ENCODE data around the gene AJM1.
"Not testable (repeated sequence)": the region's sequence is repeated elsewhere in the genome, so short reads cannot be mapped to it uniquely, and the experiment has no call there.

AJM1 gene

DNA sequence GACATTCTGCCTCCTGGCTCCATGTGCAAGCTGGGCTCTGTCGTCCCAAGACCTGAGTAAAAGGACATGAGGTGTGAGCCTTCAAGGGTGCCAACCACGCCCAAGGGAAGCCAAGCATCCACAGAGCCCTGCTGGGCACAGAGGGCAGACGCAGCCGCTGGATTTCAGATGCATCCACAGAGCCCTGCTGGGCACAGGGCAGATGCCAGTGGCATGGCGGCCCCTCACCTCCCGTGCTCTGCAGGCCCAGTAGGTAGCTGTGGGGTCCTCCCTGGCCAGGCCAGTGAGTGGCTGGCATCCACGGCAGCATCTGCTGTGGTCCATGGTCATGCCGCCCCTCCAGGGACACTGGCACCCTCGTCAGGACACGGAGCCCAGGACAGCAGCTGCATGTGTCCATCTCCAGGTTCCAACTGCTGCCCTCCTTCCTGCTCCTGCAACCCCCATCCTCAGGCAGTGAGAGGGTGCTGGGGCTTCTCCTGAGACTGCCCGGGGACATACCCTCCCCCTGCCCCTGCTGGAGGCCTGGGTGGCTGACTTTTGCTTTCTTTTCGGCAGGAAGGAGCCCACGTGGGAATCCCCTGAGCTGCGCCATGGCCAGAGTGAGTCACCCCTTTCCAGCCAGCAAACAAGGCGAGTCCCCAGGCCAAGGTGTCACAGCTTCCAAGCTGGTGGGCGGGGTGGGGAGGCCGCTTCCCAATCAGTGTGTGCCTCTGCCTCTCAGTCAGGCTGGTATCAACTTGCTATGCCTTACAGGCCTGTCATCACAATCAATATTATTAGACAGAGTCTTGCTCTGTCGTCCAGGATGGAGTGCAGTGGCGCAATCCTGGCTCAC lies 40.0 kb downstream of the AJM1 start (continued):
- TF ChIP-seq, protein P1, sequence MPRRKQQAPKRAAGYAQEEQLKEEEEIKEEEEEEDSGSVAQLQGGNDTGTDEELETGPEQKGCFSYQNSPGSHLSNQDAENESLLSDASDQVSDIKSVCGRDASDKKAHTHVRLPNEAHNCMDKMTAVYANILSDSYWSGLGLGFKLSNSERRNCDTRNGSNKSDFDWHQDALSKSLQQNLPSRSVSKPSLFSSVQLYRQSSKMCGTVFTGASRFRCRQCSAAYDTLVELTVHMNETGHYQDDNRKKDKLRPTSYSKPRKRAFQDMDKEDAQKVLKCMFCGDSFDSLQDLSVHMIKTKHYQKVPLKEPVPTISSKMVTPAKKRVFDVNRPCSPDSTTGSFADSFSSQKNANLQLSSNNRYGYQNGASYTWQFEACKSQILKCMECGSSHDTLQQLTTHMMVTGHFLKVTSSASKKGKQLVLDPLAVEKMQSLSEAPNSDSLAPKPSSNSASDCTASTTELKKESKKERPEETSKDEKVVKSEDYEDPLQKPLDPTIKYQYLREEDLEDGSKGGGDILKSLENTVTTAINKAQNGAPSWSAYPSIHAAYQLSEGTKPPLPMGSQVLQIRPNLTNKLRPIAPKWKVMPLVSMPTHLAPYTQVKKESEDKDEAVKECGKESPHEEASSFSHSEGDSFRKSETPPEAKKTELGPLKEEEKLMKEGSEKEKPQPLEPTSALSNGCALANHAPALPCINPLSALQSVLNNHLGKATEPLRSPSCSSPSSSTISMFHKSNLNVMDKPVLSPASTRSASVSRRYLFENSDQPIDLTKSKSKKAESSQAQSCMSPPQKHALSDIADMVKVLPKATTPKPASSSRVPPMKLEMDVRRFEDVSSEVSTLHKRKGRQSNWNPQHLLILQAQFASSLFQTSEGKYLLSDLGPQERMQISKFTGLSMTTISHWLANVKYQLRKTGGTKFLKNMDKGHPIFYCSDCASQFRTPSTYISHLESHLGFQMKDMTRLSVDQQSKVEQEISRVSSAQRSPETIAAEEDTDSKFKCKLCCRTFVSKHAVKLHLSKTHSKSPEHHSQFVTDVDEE (CRISPR knock-in tag; IDR thresholded peaks at IDR 0.05), result no peak
- TF ChIP-seq TOX (CRISPR knock-in tag; IDR thresholded peaks at IDR 0.05; ENCODE audit: borderline replicate concordance), result no peak
- no peak for TF ChIP-seq ZFP3 (CRISPR knock-in tag; IDR thresholded peaks at IDR 0.05)
- TF ChIP-seq ESRRG (CRISPR knock-in tag; IDR thresholded peaks at IDR 0.05), result no peak

DNA sequence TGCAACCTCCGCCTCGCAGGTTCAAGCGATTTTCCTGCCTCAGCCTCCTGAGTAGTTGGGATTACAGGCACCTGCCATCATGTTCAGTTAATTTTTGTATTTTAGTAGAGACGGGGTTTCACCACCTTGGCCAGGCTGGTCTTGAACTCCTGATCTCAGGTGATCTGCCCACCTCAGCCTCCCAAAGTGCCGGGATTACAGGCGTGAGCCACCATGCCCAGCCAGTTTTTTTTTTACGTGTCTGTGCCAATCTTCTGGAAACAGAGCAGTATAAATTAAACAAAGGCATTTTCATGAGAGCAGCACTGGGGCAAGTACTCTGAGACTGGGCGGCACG lies 40.6 kb downstream of the AJM1 start:
- ATAC-seq, result not testable (repeated sequence)

DNA sequence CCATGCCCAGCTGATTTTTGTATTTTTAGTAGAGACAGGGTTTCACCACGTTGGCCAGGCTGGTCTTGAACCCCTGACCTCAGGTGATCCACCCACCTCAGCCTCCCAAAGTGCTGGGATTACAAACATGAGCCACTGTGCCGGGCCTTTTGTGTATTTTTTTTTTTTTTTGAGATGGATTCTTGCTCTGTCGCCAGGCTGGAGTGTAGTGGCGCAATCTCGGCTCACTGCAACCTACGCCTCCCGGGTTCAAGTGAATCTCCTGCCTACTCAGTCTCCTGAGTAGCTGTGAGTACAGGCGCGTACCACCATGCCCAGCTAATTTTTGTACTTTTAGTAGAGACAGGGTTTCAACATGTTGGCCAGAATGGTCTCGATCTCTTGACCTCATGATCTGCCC lies 41.4 kb downstream of the AJM1 start:
- ATAC-seq, result not testable (repeated sequence)

DNA sequence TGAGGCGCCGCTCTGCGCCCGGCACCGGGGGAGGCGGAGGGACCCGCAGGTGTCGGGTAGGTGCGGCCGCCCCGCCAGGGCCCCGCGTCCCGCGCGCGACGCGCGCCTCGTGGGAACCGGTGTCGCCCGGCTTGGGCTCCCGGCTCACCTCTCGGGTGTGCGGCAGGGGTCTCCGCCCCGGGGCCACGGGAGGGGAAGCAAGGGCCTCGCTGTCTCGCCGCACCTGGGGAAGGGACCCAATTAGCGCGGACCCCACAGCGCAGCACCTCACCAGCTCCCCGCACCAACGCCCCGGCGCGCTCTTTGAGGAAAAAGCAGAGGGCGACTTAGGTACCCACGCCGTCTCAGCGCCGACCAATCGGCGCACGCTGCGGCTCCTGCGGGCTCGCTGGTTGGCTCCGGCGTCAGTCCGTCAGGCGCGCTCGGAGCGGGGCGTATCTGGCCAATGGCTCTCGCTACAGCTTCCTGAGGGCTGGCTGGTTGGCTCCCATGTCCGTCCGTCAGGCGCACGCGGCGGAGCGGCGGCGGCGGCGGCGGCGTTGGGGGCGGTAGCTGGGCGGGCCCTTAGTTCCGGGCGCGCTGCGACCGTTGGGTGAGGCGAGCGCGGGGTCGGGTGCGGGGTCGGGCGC lies 43.8 kb downstream of the AJM1 start, which contains the start of gene TRAF2:
Gene TRAF2, plus strand, starts transcription at position 567 of the 629 bp plus-strand sequence. CDS start 12,225 bp downstream, outside the sequence.
- no peak for TF ChIP-seq ARNTL (CRISPR knock-in tag; IDR thresholded peaks at IDR 0.05; ENCODE audit: borderline replicate concordance, low read depth)
- TF ChIP-seq, protein P2, sequence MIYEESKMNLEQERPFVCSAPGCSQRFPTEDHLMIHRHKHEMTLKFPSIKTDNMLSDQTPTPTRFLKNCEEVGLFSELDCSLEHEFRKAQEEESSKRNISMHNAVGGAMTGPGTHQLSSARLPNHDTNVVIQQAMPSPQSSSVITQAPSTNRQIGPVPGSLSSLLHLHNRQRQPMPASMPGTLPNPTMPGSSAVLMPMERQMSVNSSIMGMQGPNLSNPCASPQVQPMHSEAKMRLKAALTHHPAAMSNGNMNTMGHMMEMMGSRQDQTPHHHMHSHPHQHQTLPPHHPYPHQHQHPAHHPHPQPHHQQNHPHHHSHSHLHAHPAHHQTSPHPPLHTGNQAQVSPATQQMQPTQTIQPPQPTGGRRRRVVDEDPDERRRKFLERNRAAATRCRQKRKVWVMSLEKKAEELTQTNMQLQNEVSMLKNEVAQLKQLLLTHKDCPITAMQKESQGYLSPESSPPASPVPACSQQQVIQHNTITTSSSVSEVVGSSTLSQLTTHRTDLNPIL (CRISPR knock-in tag; IDR thresholded peaks at IDR 0.05; ENCODE audit: low read depth), result no peak
- TF ChIP-seq, protein P1 (CRISPR knock-in tag; IDR thresholded peaks at IDR 0.05), result no peak
- TF ChIP-seq, protein P3, sequence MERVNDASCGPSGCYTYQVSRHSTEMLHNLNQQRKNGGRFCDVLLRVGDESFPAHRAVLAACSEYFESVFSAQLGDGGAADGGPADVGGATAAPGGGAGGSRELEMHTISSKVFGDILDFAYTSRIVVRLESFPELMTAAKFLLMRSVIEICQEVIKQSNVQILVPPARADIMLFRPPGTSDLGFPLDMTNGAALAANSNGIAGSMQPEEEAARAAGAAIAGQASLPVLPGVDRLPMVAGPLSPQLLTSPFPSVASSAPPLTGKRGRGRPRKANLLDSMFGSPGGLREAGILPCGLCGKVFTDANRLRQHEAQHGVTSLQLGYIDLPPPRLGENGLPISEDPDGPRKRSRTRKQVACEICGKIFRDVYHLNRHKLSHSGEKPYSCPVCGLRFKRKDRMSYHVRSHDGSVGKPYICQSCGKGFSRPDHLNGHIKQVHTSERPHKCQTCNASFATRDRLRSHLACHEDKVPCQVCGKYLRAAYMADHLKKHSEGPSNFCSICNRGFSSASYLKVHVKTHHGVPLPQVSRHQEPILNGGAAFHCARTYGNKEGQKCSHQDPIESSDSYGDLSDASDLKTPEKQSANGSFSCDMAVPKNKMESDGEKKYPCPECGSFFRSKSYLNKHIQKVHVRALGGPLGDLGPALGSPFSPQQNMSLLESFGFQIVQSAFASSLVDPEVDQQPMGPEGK (CRISPR knock-in tag; IDR thresholded peaks at IDR 0.05; ENCODE audit: borderline replicate concordance), result no peak
- TF ChIP-seq PPARA (CRISPR knock-in tag; IDR thresholded peaks at IDR 0.05; ENCODE audit: borderline replicate concordance), result no peak
- TF ChIP-seq ZNF8 (CRISPR knock-in tag; IDR thresholded peaks at IDR 0.05), result no peak
- no peak for TF ChIP-seq BACH2 (CRISPR knock-in tag; IDR thresholded peaks at IDR 0.05; ENCODE audit: borderline replicate concordance)
- ATAC-seq, result peak; percentile 98

DNA sequence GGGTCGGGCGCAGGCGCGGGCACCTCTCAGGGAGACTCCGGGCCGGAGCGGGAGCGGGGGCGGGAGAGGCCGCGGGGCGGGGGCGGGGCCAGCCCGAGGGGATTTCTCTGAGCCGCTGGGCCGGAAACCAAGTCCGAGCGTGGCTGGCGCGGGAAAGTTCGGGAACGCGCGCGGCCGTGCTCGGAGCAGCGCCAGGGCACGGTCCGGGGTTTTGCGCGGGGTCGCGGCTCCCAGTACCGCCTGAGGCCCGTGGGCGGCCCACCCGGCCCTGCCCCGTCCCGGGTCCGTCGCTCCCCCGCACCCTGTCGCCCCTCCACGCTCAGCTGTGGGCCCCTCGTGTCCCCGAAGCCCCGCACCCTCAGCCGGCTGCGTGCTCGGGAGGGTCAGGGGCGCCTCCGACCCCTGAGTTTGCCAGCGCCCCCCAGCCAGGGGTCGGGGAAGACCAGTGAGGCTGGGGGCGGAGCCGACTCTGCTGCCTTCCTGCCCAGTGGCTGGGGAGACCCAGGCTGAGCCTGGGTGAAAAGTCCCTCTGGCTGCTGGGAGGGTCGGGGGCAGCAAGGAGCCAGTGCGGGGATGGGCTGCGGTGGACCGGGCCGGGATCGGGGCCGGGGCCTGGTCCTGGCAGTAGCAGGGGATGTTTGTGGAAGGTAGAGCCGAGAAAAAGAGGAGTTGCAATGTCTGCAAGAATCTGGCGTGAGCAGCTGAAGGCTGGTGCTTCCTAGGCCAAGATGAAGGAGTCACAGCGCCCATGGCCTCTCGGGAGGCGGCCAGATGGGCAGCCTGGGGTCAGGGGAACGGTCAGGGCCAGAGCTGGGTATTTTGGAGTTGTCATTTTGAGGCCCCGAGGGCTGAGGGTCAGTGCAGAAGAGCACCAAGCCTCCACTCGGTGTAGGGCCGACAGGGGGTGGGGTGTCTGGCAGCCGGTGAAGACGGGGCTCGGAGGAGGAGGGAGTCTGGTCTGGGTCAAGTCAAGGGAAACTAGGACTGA lies 44.6 kb downstream of the AJM1 start:
- no peak for TF ChIP-seq ZNF8 (CRISPR knock-in tag; IDR thresholded peaks at IDR 0.05)
- no peak for TF ChIP-seq ARNTL (CRISPR knock-in tag; IDR thresholded peaks at IDR 0.05; ENCODE audit: borderline replicate concordance, low read depth)
- TF ChIP-seq ZFP3 (CRISPR knock-in tag; IDR thresholded peaks at IDR 0.05), result no peak
- TF ChIP-seq, protein P4, sequence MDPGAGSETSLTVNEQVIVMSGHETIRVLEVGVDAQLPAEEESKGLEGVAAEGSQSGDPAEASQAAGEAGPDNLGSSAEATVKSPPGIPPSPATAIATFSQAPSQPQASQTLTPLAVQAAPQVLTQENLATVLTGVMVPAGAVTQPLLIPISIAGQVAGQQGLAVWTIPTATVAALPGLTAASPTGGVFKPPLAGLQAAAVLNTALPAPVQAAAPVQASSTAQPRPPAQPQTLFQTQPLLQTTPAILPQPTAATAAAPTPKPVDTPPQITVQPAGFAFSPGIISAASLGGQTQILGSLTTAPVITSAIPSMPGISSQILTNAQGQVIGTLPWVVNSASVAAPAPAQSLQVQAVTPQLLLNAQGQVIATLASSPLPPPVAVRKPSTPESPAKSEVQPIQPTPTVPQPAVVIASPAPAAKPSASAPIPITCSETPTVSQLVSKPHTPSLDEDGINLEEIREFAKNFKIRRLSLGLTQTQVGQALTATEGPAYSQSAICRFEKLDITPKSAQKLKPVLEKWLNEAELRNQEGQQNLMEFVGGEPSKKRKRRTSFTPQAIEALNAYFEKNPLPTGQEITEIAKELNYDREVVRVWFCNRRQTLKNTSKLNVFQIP (CRISPR knock-in tag; IDR thresholded peaks at IDR 0.05; ENCODE audit: borderline replicate concordance, low read depth), result no peak
- no peak for TF ChIP-seq SNAI2 (CRISPR knock-in tag; IDR thresholded peaks at IDR 0.05)
- no peak for TF ChIP-seq ZC3H10 (CRISPR knock-in tag; IDR thresholded peaks at IDR 0.05)
- TF ChIP-seq CSDC2 (CRISPR knock-in tag; IDR thresholded peaks at IDR 0.05), result no peak
- ATAC-seq, result peak; percentile 36

All from SK-N-SH treated with all-trans-retinoic acid at 6 μM for 48 hours (cell line).